22Rv1 (cell line): ENCODE data around the gene ARHGEF4.

Experiments
- H3K27ac ChIP-seq: fragments of 450-650 bp; 2 replicates; pipeline ENCODE4 v1.5.1; 2017
- ZFX ChIP-seq: fragments of 450-650 bp; IDR thresholded peaks from 2 replicates; pipeline ENCODE4 v1.6.1; 2017; ENCODE audit warnings: antibody characterized with exemption, borderline replicate concordance
- TF ChIP-seq, protein P1 (sequence below): fragments of 450-650 bp; IDR thresholded peaks from 2 replicates; pipeline ENCODE4 v1.5.1; 2017; ENCODE audit warnings: mild to moderate bottlenecking

The ARHGEF4 gene

DNA sequence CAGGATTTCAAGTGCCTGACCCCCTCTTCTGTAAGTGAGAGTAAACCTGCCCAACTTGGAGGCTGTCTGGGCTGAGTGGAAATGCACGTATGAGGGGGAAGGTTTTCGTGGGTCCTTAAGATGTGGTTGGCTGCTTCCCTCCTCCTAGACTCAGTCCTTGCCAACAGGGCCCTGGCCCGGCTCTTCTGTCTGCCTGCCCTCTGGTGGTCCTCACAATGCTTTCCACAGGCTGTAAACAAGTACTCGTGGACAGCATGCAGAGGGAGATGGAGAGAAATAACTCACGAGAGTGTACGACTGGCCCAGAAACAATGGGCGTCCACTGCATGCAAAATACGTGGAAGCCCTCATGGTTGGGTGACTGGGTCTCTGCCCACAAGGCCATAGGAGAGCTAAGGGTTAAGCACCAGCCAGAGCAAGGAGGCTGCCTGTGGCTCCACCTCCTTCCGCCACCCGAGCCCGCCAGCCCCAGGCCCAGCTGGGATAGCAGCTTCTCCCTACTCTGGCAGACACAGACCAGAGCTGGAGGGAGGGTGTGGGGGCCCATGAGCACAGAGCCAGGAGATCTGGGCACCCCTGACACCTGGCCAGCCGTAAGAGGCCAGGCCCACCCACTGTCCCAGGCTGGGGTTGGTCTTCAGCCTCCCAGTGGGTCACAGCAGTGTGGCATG is 17.0 kb upstream of the ARHGEF4 start:
- TF ChIP-seq ZFX = no peak
- TF ChIP-seq, protein P1, sequence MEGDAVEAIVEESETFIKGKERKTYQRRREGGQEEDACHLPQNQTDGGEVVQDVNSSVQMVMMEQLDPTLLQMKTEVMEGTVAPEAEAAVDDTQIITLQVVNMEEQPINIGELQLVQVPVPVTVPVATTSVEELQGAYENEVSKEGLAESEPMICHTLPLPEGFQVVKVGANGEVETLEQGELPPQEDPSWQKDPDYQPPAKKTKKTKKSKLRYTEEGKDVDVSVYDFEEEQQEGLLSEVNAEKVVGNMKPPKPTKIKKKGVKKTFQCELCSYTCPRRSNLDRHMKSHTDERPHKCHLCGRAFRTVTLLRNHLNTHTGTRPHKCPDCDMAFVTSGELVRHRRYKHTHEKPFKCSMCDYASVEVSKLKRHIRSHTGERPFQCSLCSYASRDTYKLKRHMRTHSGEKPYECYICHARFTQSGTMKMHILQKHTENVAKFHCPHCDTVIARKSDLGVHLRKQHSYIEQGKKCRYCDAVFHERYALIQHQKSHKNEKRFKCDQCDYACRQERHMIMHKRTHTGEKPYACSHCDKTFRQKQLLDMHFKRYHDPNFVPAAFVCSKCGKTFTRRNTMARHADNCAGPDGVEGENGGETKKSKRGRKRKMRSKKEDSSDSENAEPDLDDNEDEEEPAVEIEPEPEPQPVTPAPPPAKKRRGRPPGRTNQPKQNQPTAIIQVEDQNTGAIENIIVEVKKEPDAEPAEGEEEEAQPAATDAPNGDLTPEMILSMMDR = no peak
- H3K27ac ChIP-seq = no peak overlapping the region

DNA sequence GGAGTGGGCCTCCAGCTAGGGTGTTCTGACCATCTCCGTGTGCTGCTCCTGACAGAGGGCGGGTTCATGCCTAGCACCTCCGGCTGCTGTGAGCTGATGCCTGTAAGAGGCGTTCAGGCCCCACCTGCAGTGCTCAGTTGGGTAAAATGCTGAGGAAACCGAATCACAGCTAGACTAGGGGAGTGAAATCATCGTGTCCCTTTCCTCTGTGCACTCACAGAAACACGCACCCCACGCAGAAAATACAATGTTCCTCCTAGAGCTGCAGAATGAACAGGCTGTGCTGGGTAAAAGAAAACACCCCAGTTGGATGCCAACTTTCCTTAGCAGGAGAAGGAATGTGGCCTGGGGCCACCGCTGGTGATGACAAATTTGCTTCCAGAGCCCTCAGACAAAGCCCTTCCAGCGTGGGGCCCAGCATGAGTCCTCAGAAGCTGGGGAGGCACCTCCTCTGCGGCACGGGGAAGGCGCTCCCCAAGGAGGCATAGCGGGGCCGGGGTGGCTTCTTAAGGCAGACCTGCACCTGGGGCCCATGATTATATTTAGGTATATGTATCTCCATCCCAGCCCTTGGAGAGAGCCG is 16.3 kb upstream of the ARHGEF4 start:
- no peak for TF ChIP-seq ZFX
- H3K27ac ChIP-seq = no peak overlapping the region

DNA sequence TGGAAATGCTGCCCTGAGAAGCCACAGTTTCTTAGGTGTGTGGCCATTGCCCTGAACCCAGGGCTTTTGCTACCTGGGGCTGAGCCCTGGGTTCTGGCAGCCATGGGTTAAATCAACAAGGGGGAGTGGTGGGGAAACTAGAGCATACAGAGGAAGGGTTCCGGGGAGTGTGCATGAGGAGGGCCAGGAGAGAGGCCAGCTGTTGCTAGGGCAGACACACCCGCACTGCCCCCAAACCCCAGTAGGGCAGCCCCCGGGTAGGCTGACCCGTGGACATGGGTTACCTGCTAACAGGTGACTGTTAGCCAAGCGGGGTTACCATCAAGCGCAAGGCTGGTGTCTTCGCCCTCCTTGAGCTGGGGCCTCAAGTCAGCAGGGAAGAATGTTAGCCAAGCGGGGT is 14.8 kb upstream of the ARHGEF4 start:
- TF ChIP-seq ZFX = no peak
- TF ChIP-seq, protein P1 = no peak
- H3K27ac ChIP-seq = no peak overlapping the region

DNA sequence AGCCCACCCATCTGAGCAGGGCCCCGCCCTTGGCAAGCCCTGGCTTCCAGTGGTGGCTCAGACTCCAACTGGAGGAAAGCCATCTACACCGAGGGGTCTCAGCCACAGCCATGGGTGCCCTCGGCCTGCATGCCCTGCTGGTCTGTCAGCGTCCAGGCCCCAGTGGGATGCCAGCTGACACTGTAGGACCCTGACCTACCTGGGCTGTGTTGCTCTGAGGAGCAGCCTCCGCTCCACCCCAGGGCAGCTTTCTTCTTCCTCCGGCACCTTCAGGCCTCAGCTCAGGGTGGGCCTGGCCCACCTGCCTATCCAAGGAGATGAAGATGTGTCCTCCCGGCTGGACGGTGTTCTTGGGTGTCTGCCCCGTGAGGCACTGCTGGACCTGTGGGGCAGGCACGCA is 13.9 kb upstream of the ARHGEF4 start:
- H3K27ac ChIP-seq = no peak overlapping the region
- no peak for TF ChIP-seq ZFX
- TF ChIP-seq, protein P1 = no peak

DNA sequence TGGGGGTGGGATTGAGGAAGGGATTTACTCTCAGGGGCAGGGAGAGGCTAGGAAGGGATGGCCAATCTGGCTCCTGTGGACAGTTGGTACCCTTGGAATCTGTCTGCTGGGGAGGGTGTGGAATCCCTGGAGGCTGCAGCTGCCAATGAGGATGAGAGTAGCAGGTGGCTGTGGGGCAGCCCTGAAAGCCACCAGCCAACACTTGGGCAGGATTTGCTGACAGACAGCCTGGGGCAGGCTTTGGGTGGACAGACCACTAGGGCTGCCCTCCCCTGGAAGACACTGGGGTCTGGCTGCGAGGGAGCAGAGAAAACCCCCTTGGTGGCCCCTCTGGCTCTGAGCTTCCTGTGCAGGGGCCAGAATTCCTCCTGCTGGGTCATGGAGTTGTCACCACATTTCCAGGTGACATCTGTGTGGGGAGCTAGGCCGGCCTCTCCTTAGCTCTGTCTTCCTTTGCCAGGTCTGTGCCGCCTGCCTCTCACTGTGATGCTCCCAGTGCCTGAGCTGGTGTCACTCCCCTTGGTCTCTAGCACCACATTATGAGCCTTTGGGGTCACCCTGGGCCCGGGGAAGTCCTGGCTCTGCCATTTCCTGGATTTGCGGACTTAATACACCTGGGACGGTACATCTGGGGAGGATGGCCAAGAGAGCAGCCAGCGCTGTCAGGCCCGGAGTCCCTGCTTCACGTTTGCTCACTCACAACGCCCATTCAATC is 13.4 kb upstream of the ARHGEF4 start:
- TF ChIP-seq, protein P1 = no peak
- no peak for TF ChIP-seq ZFX
- no peak overlapping the region for H3K27ac ChIP-seq

DNA sequence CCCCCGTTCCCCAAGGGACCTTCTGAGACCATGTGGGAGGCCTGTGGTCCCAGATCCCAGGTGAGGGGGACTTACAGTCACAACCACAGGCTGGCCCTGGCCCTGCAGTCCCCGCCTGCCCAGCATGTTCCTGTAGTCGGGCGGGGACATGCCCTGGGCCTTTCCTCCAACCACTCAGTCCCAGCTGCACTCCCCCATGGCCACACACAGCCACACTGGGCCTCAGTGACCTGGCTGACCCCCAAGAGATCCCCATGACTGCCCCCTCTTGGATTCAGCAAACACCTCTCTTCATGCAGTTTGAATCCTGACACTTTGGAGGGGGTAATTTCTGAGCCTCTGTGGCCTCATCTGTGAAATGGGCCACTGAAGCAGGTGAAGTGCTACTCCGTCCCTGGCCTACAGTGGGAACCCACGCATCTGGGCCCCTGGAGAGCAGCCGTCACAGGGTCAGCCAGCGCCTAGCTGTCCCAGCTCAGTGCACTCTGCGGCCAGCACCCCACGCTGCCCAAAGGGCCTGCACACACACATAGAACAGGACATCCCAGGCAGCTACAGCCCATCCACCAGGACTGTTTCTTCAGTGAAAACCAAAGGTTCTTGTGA is 12.7 kb upstream of the ARHGEF4 start:
- H3K27ac ChIP-seq = no peak overlapping the region
- TF ChIP-seq ZFX = no peak
- TF ChIP-seq, protein P1 = no peak

DNA sequence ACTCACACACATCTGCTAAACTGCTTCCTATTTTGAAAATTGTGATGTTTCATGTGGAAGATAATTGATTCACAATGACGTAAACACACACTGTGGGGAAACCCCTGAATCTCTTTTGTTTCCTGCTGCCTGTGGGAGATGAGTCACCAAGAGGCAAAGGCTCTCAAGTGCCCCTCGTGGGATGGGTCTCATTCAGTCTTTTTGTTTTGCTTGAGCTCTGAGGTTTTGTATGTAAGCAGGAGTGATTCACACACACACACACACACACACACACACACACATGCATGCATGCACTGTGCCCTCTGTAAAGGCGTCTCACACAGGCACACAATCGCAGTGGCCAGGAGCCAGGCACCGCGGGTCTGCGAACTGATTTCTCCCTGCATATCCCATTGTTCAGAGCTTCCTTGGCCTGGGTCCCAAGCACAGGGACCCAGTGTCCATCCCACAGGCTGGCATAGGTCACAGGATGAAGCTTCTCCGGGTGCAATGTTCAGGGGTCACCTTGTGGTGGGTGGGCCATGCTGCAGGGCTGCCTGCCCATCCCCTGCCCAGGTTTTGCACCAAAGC is 12.1 kb upstream of the ARHGEF4 start:
- TF ChIP-seq, protein P1 = no peak
- H3K27ac ChIP-seq = no peak overlapping the region
